ENCODE results near the gene ARHGAP44. TPM values are rescaled to one million over a fixed set of nuclear protein-coding genes. Genes with fewer than 3 reads are reported as not detected.

ARHGAP44 gene
- total RNA-seq, 1 experiment from 2014 or later: 7.3 TPM

DNA sequence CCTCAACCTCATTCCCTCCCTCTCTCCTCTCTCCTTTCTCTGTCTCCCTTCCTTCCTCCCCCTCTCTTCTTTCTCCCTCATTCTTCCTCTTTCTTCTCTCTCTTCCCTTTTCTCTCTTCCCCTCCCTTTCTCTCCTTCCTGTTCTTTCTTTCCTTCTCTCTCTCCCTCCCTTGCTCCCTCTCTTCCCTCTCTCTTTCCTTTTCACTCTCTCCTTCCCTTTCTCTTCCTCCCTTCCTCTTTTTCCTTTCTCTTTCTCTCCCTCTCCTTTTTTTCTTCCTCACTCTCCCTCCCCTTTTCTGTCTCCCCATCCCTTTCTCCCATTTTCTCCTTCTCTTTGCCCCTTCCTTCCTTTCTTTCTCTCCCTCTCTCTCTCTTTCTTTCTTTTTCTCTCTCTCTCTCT is 236.4 kb downstream of the ARHGAP44 start:
- no peaks in the 10 kb centered on the region for H3K36me3 ChIP-seq (ENCODE audit: control insufficient read depth in 1 of 2, insufficient read depth in 2 of 2, low read length in 2 of 2)
- BruUV-seq (replicated peaks): no TSS peak
- H3K9me3 ChIP-seq (ENCODE audit: control insufficient read depth in 1 of 2, insufficient read depth in 1 of 2, low read depth in 1 of 2, low read length in 2 of 2): no peaks in the 10 kb centered on the region
- intact Hi-C loops (cut with micrococcal nuclease): no loop called here
- no peak overlapping the region for H3K27ac ChIP-seq (ENCODE audit: low read depth, low read length)
- H4K20me1 ChIP-seq (ENCODE audit: insufficient read depth): no peaks in the 10 kb centered on the region
- ChIA-PET RAD21 (ENCODE audit: low non-redundant PET in 1 of 2, low total read pairs in 2 of 2, uncharacterized antibody in 2 of 2, unreplicated experiment in 2 of 2) (no interaction called here), CTCF (no interaction called here), POLR2A (no interaction called here)
- no peak overlapping the region for H3K9ac ChIP-seq (ENCODE audit: low read length)
- H3K9me2 ChIP-seq (ENCODE audit: insufficient read depth): no peaks in the 10 kb centered on the region
- TF ChIP-seq, protein P1, sequence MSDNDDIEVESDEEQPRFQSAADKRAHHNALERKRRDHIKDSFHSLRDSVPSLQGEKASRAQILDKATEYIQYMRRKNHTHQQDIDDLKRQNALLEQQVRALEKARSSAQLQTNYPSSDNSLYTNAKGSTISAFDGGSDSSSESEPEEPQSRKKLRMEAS (IDR thresholded peaks at IDR 0.05): no peak
- TF ChIP-seq YY1 (IDR thresholded peaks at IDR 0.05; ENCODE audit: extremely low read depth, insufficient replicate concordance, low read depth, low read length) (no peak), POLR2A (IDR thresholded peaks at IDR 0.05; ENCODE audit: borderline replicate concordance, extremely low read depth, insufficient read depth, insufficient read length) (no peak), ELF1 (IDR thresholded peaks at IDR 0.05; ENCODE audit: borderline replicate concordance, low read depth) (no peak), ZFX (IDR thresholded peaks at IDR 0.05) (no peak), ZNF274 (IDR thresholded peaks at IDR 0.05; ENCODE audit: low read depth, low read length) (no peak), FOSL1 (IDR thresholded peaks at IDR 0.05; ENCODE audit: low read depth) (no peak), SP1 (IDR thresholded peaks at IDR 0.05; ENCODE audit: low read depth) (no peak), EZH2phosphoT487 (IDR thresholded peaks at IDR 0.05; ENCODE audit: borderline replicate concordance) (no peak), JUND (IDR thresholded peaks at IDR 0.05) (no peak), SIN3A (IDR thresholded peaks at IDR 0.05; ENCODE audit: low read depth) (no peak), EGR1 (IDR thresholded peaks at IDR 0.05; ENCODE audit: low read depth) (no peak), RAD21 (IDR thresholded peaks at IDR 0.05; ENCODE audit: low read depth) (no peak), CBX3 (IDR thresholded peaks at IDR 0.05; ENCODE audit: low read depth) (no peak), POLR2AphosphoS5 (IDR thresholded peaks at IDR 0.05; ENCODE audit: low read depth, low read length) (no peak), TCF7L2 (IDR thresholded peaks at IDR 0.05; ENCODE audit: borderline replicate concordance, extremely low read depth, insufficient read depth, insufficient read length) (no peak), EZH2 (IDR thresholded peaks at IDR 0.05) (no peak)
- TF ChIP-seq, protein P2, sequence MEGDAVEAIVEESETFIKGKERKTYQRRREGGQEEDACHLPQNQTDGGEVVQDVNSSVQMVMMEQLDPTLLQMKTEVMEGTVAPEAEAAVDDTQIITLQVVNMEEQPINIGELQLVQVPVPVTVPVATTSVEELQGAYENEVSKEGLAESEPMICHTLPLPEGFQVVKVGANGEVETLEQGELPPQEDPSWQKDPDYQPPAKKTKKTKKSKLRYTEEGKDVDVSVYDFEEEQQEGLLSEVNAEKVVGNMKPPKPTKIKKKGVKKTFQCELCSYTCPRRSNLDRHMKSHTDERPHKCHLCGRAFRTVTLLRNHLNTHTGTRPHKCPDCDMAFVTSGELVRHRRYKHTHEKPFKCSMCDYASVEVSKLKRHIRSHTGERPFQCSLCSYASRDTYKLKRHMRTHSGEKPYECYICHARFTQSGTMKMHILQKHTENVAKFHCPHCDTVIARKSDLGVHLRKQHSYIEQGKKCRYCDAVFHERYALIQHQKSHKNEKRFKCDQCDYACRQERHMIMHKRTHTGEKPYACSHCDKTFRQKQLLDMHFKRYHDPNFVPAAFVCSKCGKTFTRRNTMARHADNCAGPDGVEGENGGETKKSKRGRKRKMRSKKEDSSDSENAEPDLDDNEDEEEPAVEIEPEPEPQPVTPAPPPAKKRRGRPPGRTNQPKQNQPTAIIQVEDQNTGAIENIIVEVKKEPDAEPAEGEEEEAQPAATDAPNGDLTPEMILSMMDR (IDR thresholded peaks at IDR 0.05 in 2 of 3, conservative IDR thresholded peaks at IDR 0.05 in 1 of 3; ENCODE audit: borderline replicate concordance in 1 of 3, insufficient read depth in 1 of 3, low read depth in 2 of 3, low read length in 2 of 3): no peak
- TF ChIP-seq, protein P3, sequence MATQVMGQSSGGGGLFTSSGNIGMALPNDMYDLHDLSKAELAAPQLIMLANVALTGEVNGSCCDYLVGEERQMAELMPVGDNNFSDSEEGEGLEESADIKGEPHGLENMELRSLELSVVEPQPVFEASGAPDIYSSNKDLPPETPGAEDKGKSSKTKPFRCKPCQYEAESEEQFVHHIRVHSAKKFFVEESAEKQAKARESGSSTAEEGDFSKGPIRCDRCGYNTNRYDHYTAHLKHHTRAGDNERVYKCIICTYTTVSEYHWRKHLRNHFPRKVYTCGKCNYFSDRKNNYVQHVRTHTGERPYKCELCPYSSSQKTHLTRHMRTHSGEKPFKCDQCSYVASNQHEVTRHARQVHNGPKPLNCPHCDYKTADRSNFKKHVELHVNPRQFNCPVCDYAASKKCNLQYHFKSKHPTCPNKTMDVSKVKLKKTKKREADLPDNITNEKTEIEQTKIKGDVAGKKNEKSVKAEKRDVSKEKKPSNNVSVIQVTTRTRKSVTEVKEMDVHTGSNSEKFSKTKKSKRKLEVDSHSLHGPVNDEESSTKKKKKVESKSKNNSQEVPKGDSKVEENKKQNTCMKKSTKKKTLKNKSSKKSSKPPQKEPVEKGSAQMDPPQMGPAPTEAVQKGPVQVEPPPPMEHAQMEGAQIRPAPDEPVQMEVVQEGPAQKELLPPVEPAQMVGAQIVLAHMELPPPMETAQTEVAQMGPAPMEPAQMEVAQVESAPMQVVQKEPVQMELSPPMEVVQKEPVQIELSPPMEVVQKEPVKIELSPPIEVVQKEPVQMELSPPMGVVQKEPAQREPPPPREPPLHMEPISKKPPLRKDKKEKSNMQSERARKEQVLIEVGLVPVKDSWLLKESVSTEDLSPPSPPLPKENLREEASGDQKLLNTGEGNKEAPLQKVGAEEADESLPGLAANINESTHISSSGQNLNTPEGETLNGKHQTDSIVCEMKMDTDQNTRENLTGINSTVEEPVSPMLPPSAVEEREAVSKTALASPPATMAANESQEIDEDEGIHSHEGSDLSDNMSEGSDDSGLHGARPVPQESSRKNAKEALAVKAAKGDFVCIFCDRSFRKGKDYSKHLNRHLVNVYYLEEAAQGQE (IDR thresholded peaks at IDR 0.05; ENCODE audit: low read depth): no peak
- TF ChIP-seq, protein P4, sequence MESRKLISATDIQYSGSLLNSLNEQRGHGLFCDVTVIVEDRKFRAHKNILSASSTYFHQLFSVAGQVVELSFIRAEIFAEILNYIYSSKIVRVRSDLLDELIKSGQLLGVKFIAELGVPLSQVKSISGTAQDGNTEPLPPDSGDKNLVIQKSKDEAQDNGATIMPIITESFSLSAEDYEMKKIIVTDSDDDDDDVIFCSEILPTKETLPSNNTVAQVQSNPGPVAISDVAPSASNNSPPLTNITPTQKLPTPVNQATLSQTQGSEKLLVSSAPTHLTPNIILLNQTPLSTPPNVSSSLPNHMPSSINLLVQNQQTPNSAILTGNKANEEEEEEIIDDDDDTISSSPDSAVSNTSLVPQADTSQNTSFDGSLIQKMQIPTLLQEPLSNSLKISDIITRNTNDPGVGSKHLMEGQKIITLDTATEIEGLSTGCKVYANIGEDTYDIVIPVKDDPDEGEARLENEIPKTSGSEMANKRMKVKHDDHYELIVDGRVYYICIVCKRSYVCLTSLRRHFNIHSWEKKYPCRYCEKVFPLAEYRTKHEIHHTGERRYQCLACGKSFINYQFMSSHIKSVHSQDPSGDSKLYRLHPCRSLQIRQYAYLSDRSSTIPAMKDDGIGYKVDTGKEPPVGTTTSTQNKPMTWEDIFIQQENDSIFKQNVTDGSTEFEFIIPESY (IDR thresholded peaks at IDR 0.05; ENCODE audit: extremely low read depth, insufficient replicate concordance, low read length): no peak
- DNase-seq (ENCODE audit: low read depth, low spot score) (no peak), ATAC-seq (no peak)
- no peak overlapping the region for H3K4me3 ChIP-seq (replicated peaks in 1 of 2; ENCODE audit: low read depth in 1 of 2, low read length in 2 of 2)
- no peak overlapping the region for H2AFZ ChIP-seq (ENCODE audit: low read depth, low read length, poor library complexity, severe bottlenecking)
- H3K4me2 ChIP-seq (ENCODE audit: low read length): no peak overlapping the region
- peaks cover 4 to 9% of the 10 kb centered on the region in 2 experiments; a peak in 2 of 4 replicates for H3K4me1 ChIP-seq (ENCODE audit: control insufficient read depth in 1 of 2, insufficient read depth in 2 of 2, low read length in 2 of 2)
- 0 out of 2 replicates have a peak, but pooled peaks cover 3% of the 10 kb centered on the region for H3K27me3 ChIP-seq (ENCODE audit: insufficient read depth, low read length)
- no peaks in the 10 kb centered on the region for H3K79me2 ChIP-seq (ENCODE audit: insufficient read depth, low read length)
